SU-DHL-6 (cell line): ENCODE measurements around the gene PPM1L.

Experiments
- CTCF ChIP-seq: fragments of 200-600 bp; sonication (generic); IDR thresholded peaks from one replicate; pipeline ENCODE4 v1.5.1; 2017; ENCODE audit warnings: antibody characterized with exemption, mild to moderate bottlenecking, low read length, moderate library complexity; ENCODE audit not compliant: insufficient read depth, poor library complexity, severe bottlenecking
- EZH2phosphoT487 ChIP-seq: fragments of 200-600 bp; sonication (generic), shearing (Covaris generic); conservative IDR thresholded peaks from 2 replicates; pipeline ENCODE4 v1.6.1; 2018; ENCODE audit warnings: mild to moderate bottlenecking, antibody characterized with exemption, low read length, moderate library complexity, mixed read lengths

GRCh38 chr3:160809453-160809852, 53.4 kb downstream of the PPM1L start:
- no peak for TF ChIP-seq CTCF
- no peak for TF ChIP-seq EZH2phosphoT487
